T-cell (primary cell): Measurements from ENCODE around the gene ACBD7. TPM values are rescaled to one million over a fixed set of nuclear protein-coding genes. Genes with fewer than 3 reads are reported as not detected.

ENCODE experiments used
- ATAC-seq, 4 experiments: fragments of 200-7000 bp in 3 of 4; fragments of 150-1000 bp in 1 of 4; cut with Tn5 transposase; replicated peaks in 1 of 4; 1 replicate in 3 of 4; 2 replicates in 1 of 4; pipeline ENCODE4 v1.10.0; 2021; ENCODE audit warnings: moderate library complexity in 3 of 4, mild to moderate bottlenecking in 2 of 4, moderate number of reproducible peaks in 1 of 4
- CTCF ChIA-PET, 2 donors: fragments of 300-600 bp; sonication (Branson Sonifier 250); formaldehyde crosslinking; loops; one replicate each; lab custom pipeline; 2022; ENCODE audit warnings: antibody characterized with exemption in 2 of 2; lab: Charles Lee
- POLR2A ChIA-PET, 2 donors: fragments of 300-600 bp; sonication (Branson Sonifier 250); formaldehyde crosslinking; loops; one replicate each; lab custom pipeline; 2022; ENCODE audit warnings: antibody characterized with exemption in 2 of 2; lab: Charles Lee
- DNase-seq, 35 experiments: peaks; one replicate each; pipeline versions ENCODE4 v3.0.0 to v3.0.0-alpha.2; 2013 to 2023
- H3K27ac ChIP-seq: one replicate; pipeline ENCODE4 v1.5.1; 2013; ENCODE audit warnings: low read length
- H3K27me3 ChIP-seq, 2 experiments: replicated peaks in 1 of 2; 1 replicate in 1 of 2; 2 replicates in 1 of 2; pipeline versions ENCODE4 v1.6.1 to v1.7.0; 2013; ENCODE audit warnings: low read length in 1 of 2, mixed read lengths in 1 of 2; ENCODE audit not compliant: control insufficient read depth in 2 of 2, insufficient read depth in 2 of 2; ENCODE audit errors: extremely low read depth in 1 of 2
- H3K36me3 ChIP-seq, 2 donors: 1 replicate in 1 of 2; 2 replicates in 1 of 2; pipeline versions ENCODE4 v1.6.1 to v1.7.0; 2013; ENCODE audit warnings: low read length in 1 of 2; ENCODE audit not compliant: control insufficient read depth in 2 of 2, insufficient read depth in 1 of 2; ENCODE audit errors: extremely low read depth in 1 of 2
- H3K4me1 ChIP-seq, 2 experiments: 1 replicate in 1 of 2; 2 replicates in 1 of 2; pipeline versions ENCODE4 v1.6.1 to v1.7.0; 2013; ENCODE audit warnings: low read length in 2 of 2, mixed read lengths in 1 of 2; ENCODE audit not compliant: insufficient read depth in 2 of 2, control insufficient read depth in 1 of 2; ENCODE audit errors: extremely low read depth in 1 of 2
- H3K4me3 ChIP-seq, 2 donors: 1 replicate in 1 of 2; 2 replicates in 1 of 2; pipeline versions ENCODE4 v1.5.1 to v1.7.0; 2013; ENCODE audit warnings: mild to moderate bottlenecking in 2 of 2, low read length in 1 of 2, moderate library complexity in 1 of 2; ENCODE audit not compliant: control insufficient read depth in 1 of 2; ENCODE audit errors: extremely low read depth in 1 of 2
- H3K9me3 ChIP-seq: 2 replicates; pipeline ENCODE4 v1.7.0; 2013
- H3K27ac Mint-ChIP-seq, 2 donors: one replicate each; pipeline ENCODE4 v1.8.0; 2020 to 2021; ENCODE audit warnings: mild to moderate bottlenecking in 2 of 2, mixed read lengths in 2 of 2
- H3K27me3 Mint-ChIP-seq, 2 donors: one replicate each; pipeline ENCODE4 v1.8.0; 2021 to 2022; ENCODE audit warnings: mixed read lengths in 2 of 2
- H3K36me3 Mint-ChIP-seq: one replicate; pipeline ENCODE4 v1.8.0; 2021; ENCODE audit warnings: mixed read lengths
- H3K4me1 Mint-ChIP-seq, 3 donors: one replicate each; pipeline ENCODE4 v1.8.0; 2020 to 2022; ENCODE audit warnings: mixed read lengths in 3 of 3, mild to moderate bottlenecking in 1 of 3
- H3K4me3 Mint-ChIP-seq, 3 donors: one replicate each; pipeline ENCODE4 v1.8.0; 2020 to 2022; ENCODE audit warnings: mild to moderate bottlenecking in 3 of 3, mixed read lengths in 3 of 3, moderate library complexity in 3 of 3
- H3K9me3 Mint-ChIP-seq, 3 donors: one replicate each; pipeline ENCODE4 v1.8.0; 2020 to 2022; ENCODE audit warnings: mixed read lengths in 3 of 3
- WGBS: methylation state at CpG from one replicate; pipeline ENCODE4 v1.1.5; 2013; ENCODE audit warnings: missing lambda C conversion rate; ENCODE audit not compliant: insufficient coverage; 5-methylcytosine and 5-hydroxymethylcytosine counted together
- total RNA-seq, 35 experiments: library from RNA in 6 of 35; stranded (reverse) in 6 of 35; fragments of 120-200 nt in 1 of 35; gene quantifications; one replicate each; pipeline versions ENCODE4 v1.2.1 to v1.2.4 and lab custom pipeline; 2013 to 2026

Gene ACBD7
- total RNA-seq, 5 donors from 2014 or later (not counting 1 experiment from before 2014, with no cell fraction given), result 0.28 to 0.98 (median 0.35) TPM; not detected in 2

DNA sequence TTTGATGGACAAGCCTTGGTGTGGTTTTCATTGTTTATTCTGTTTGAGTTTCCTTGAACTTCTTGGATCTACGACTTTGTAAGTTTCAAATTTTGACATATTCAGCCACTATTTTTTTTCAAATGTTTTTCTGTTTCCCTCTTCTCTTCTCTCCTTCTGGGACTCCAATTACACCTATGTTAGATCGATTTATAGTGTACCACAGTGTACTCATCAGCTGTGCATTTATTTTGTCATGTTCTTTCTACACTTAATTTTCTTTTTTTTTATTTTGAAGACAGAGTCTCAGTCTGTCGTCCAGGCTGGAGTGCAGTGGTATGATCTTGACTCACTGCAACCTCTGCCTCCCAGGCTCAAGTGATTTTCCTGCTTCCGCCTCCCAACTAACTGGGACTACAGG is 28.7 kb downstream of the ACBD7 start:
- H3K27ac ChIP-seq, result no peak overlapping the region
- WGBS, result 83% methylated on average over 1 of the region's 4 CpGs
- Mint-ChIP-seq H3K27ac (no peak overlapping the region), H3K4me1 (no peaks in the 10 kb centered on the region), H3K27me3 (peaks cover 12 to 17% of the 10 kb centered on the region in 2 donors), H3K9me3 (peaks cover 7 to 18% (median 9%) of the 10 kb centered on the region in 3 donors), H3K4me3 (no peak overlapping the region), H3K36me3 (peaks cover 13% of the 10 kb centered on the region)
- ChIA-PET CTCF (no interaction called here), POLR2A (interaction anchor here in 1 of 2 donors (0.6 kb wide), 1 partner anchor 32 kb away, joined by 3 read pairs; no protein-coding TSS in a partner anchor)
- no peaks in the 10 kb centered on the region for H3K4me1 ChIP-seq
- H3K9me3 ChIP-seq, result no peaks in the 10 kb centered on the region
- no peak overlapping the region for H3K4me3 ChIP-seq
- H3K27me3 ChIP-seq, result peaks cover 0 to 18% of the 10 kb centered on the region in 2 experiments
- DNase-seq (no peak), ATAC-seq (no peak)
- no peaks in the 10 kb centered on the region for H3K36me3 ChIP-seq

DNA sequence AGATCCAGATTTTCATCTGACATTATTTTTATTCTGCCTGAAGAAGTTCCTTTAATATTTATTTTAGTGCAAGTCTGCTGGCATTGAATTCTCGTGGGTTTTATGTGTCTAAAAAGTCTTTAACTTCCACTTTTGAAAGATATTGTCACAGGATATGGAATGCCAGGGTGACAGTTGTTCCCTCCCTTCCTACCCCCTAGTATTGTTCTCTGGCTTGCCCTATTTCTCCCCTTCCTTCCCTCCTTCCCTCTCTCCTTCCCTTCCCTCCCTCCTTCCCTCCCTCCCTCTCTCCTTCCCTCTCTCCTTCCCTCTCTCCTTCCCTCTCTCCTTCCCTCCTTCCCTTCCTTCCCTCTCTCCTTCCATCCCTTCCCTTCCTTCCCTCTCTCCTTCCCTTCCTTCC is 29.9 kb downstream of the ACBD7 start:
- POLR2A ChIA-PET, result interaction anchor here in 1 of 2 donors (0.6 kb wide), 1 partner anchor 40 kb away, joined by 5 read pairs; no protein-coding TSS in a partner anchor
- no peak for ATAC-seq
- no peak for DNase-seq
- Histone ChIP-seq H3K9me3 (no peaks in the 10 kb centered on the region), H3K36me3 (no peaks in the 10 kb centered on the region), H3K4me3 (no peak overlapping the region), H3K4me1 (no peaks in the 10 kb centered on the region), H3K27me3 (peaks cover 0 to 18% of the 10 kb centered on the region in 2 experiments), H3K27ac (no peak overlapping the region)
- Mint-ChIP-seq H3K4me3 (no peak overlapping the region), H3K27me3 (peaks cover 12 to 17% of the 10 kb centered on the region in 2 donors), H3K4me1 (no peaks in the 10 kb centered on the region), H3K27ac (no peak overlapping the region), H3K9me3 (peaks cover 7 to 18% (median 9%) of the 10 kb centered on the region in 3 donors), H3K36me3 (peaks cover 13% of the 10 kb centered on the region)
- CTCF ChIA-PET, result no interaction called here
- no CpG with 5 or more reads among the region's 1 CpG for WGBS

DNA sequence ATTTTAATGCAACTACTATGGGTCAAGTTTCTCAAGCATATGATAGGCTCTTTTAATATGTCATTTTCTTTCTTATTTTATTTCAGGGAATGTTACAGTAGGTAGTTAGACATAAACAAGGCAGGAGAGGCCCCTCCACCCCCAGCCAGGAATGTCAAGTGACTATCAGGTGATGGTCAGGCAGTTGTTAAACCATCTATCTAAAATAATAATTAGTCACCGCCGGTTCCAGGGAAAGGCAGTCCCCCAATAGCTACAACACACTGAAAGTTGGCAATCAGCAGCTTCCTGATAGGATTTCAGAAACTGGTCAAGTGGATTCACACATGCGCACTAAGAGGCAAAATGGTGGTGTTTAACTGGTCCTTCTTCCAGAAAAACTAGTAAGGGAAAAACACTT is 35.5 kb downstream of the ACBD7 start:
- ChIA-PET POLR2A (no interaction called here), CTCF (interaction anchor here in 1 of 2 donors (0.7 kb wide), 1 partner anchor 545 kb away, joined by 3 read pairs; no protein-coding TSS in a partner anchor)
- no peak for DNase-seq
- no peaks in the 10 kb centered on the region for H3K36me3 ChIP-seq
- Mint-ChIP-seq H3K27me3 (peaks cover 0 to 4% of the 10 kb centered on the region in 2 donors), H3K9me3 (no peaks in the 10 kb centered on the region), H3K4me1 (no peaks in the 10 kb centered on the region), H3K36me3 (no peaks in the 10 kb centered on the region), H3K4me3 (no peak overlapping the region), H3K27ac (no peak overlapping the region)
- no peaks in the 10 kb centered on the region for H3K9me3 ChIP-seq
- no peak overlapping the region for H3K27ac ChIP-seq
- no peaks in the 10 kb centered on the region for H3K4me1 ChIP-seq
- no peak for ATAC-seq
- H3K27me3 ChIP-seq, result peaks cover 0 to 7% of the 10 kb centered on the region in 2 experiments
- WGBS, result 100% methylated on average over 2 of the region's 3 CpGs
- H3K4me3 ChIP-seq, result no peak overlapping the region

DNA sequence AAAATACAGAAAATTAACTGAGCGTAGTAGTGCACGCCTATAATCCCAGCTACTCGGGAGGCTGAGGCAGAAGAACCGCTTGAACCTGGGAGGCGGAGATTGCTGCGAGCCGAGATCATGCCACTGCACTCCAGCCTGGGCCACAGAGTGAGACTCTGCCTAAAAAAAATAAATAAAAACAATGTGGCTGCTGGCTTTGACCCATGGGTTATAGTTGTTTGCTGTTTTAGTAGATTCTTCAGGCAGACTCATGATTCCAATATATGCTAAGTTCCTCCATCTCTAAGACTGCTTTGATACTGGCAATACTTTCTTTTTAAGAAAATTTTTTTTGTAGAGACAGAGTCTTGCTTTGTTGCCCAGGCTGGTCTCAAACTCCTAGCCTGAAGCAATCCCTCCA is 36.5 kb downstream of the ACBD7 start:
- Mint-ChIP-seq H3K4me3 (no peak overlapping the region), H3K27me3 (no peaks in the 10 kb centered on the region), H3K4me1 (no peaks in the 10 kb centered on the region), H3K27ac (no peak overlapping the region), H3K9me3 (no peaks in the 10 kb centered on the region), H3K36me3 (no peaks in the 10 kb centered on the region)
- Histone ChIP-seq H3K27me3 (peaks cover 0 to 9% of the 10 kb centered on the region in 2 experiments), H3K27ac (no peak overlapping the region), H3K4me1 (no peaks in the 10 kb centered on the region), H3K4me3 (no peak overlapping the region), H3K36me3 (no peaks in the 10 kb centered on the region), H3K9me3 (no peaks in the 10 kb centered on the region)
- CTCF ChIA-PET, result no interaction called here
- DNase-seq (no peak), ATAC-seq (no peak)
- 91% methylated on average over 4 of the region's 7 CpGs for WGBS
- POLR2A ChIA-PET, result no interaction called here

DNA sequence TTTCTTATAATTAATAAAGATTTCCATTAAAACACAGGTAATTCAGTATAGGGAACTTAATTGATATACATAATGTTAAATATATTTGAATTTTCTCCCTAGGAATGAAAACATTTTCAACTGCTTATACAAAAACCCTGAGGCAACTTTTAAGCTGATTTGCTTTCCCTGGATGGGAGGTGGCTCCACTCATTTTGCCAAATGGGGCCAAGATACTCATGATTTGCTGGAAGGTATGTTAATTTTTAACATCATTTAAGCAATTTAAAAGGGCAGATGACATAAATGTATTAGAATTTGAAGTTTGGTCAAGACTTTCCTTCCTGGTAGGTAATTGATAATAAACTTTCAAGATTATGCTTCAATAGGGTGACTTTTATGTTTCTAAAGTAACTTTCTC is 39.0 kb downstream of the ACBD7 start:
- ATAC-seq (no peak), DNase-seq (no peak)
- Mint-ChIP-seq H3K27me3 (no peaks in the 10 kb centered on the region), H3K9me3 (no peaks in the 10 kb centered on the region), H3K4me3 (no peak overlapping the region), H3K4me1 (peaks cover 0 to under 1% (median 0%) of the 10 kb centered on the region in 3 donors), H3K27ac (no peak overlapping the region), H3K36me3 (no peaks in the 10 kb centered on the region)
- Histone ChIP-seq H3K4me3 (no peak overlapping the region), H3K4me1 (no peaks in the 10 kb centered on the region), H3K27me3 (peaks cover 0 to 8% of the 10 kb centered on the region in 2 experiments), H3K27ac (no peak overlapping the region), H3K9me3 (no peaks in the 10 kb centered on the region), H3K36me3 (no peaks in the 10 kb centered on the region)
- CTCF ChIA-PET, result no interaction called here
- POLR2A ChIA-PET, result no interaction called here

DNA sequence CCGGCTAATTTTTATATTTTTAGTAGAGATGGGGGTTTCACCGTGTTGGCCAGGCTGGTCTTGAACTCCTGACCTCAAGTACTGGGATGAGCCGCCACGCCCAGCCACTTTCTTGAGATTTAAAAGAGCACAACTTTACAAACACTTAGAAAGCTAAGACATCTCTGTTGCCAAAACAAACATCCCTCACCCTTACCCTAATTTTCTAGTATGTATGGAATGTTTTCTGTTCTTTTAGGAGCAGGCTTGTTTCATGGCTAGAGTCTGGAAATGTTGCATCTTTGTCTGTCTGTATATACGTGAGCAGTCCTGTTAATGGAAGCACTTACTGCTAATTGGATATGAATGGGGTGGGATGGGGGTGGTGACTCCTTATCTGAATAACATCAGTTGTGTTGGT is 42.0 kb downstream of the ACBD7 start:
- Histone ChIP-seq H3K27me3 (peaks cover 0 to 8% of the 10 kb centered on the region in 2 experiments), H3K4me3 (no peak overlapping the region), H3K36me3 (no peaks in the 10 kb centered on the region), H3K4me1 (no peaks in the 10 kb centered on the region), H3K9me3 (no peaks in the 10 kb centered on the region), H3K27ac (no peak overlapping the region)
- no peak overlapping the region for H3K4me3 Mint-ChIP-seq
- WGBS, result no CpG with 5 or more reads among the region's 5 CpGs
- H3K27ac Mint-ChIP-seq, result no peak overlapping the region
- no peaks in the 10 kb centered on the region for H3K36me3 Mint-ChIP-seq
- peaks cover 3 to 7% (median 4%) of the 10 kb centered on the region in 3 donors for H3K4me1 Mint-ChIP-seq
- no peaks in the 10 kb centered on the region for H3K9me3 Mint-ChIP-seq
- ChIA-PET CTCF (no interaction called here), POLR2A (no interaction called here)
- no peaks in the 10 kb centered on the region for H3K27me3 Mint-ChIP-seq
- DNase-seq (no peak), ATAC-seq (no peak)

DNA sequence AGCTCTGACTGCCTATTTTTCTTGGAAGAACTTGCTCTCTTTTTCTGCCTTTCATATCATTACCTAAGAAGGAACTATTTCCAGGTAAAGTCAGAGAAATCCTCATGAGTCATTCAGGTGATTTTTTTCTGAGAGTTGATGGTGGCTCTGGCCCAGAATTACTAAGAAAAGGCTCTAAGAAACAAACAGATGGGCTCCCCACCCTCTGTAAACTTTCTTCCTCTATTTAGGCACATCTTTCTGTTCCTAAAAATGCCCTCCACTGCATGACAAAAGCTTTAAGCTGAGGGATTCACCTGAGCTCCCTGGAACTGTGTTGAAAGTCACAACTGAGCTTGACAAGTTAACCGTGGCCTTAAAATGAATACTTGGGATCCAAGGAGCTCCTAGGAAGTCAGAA is 43.2 kb downstream of the ACBD7 start:
- Mint-ChIP-seq H3K9me3 (no peaks in the 10 kb centered on the region), H3K4me1 (peaks cover 3 to 7% (median 4%) of the 10 kb centered on the region in 3 donors), H3K27ac (no peak overlapping the region), H3K4me3 (no peak overlapping the region), H3K27me3 (no peaks in the 10 kb centered on the region), H3K36me3 (no peaks in the 10 kb centered on the region)
- Histone ChIP-seq H3K4me1 (no peaks in the 10 kb centered on the region), H3K36me3 (no peaks in the 10 kb centered on the region), H3K4me3 (no peak overlapping the region), H3K27ac (no peak overlapping the region), H3K9me3 (no peaks in the 10 kb centered on the region), H3K27me3 (peaks cover 0 to 8% of the 10 kb centered on the region in 2 experiments)
- DNase-seq (no peak), ATAC-seq (no peak)
- CTCF ChIA-PET, result no interaction called here
- WGBS, result no CpG with 5 or more reads among the region's 1 CpG
- POLR2A ChIA-PET, result no interaction called here
